CD14-positive monocyte (primary cell): ENCODE results near the gene NSD1. TPM values are rescaled to one million over a fixed set of nuclear protein-coding genes. Genes with fewer than 3 reads are reported as not detected.

Experiments used
- DNase-seq, 3 donors: peaks; one replicate each; pipeline ENCODE4 v3.0.0-alpha.2; 2011 to 2022
- H2AFZ ChIP-seq: 2 replicates; pipeline ENCODE4 v1.6.0; 2012; ENCODE audit warnings: mild to moderate bottlenecking, low read depth, low read length, inconsistent platforms; ENCODE audit not compliant: insufficient read depth, poor library complexity, severe bottlenecking
- H3K27ac ChIP-seq, 2 donors: 1 replicate in 1 of 2; 2 replicates in 1 of 2; pipeline ENCODE4 v1.5.1; 2012 to 2013; ENCODE audit warnings: low read length in 2 of 2, control low read depth in 1 of 2, inconsistent platforms in 1 of 2, low read depth in 1 of 2, mild to moderate bottlenecking in 1 of 2
- H3K27me3 ChIP-seq, 2 donors: one replicate each; pipeline versions ENCODE4 v1.6.0 to v1.6.1; 2011 to 2013; ENCODE audit warnings: low read length in 2 of 2; ENCODE audit not compliant: control insufficient read depth in 2 of 2, insufficient read depth in 2 of 2
- H3K36me3 ChIP-seq, 2 donors: replicated peaks in 1 of 2; 1 replicate in 1 of 2; 2 replicates in 1 of 2; pipeline versions ENCODE4 v1.5.1 to v1.6.1; 2012 to 2013; ENCODE audit warnings: low read length in 2 of 2, control low read depth in 1 of 2, inconsistent platforms in 1 of 2, mild to moderate bottlenecking in 1 of 2; ENCODE audit not compliant: insufficient read depth in 2 of 2, control insufficient read depth in 1 of 2
- H3K4me1 ChIP-seq, 2 donors: 1 replicate in 1 of 2; 2 replicates in 1 of 2; pipeline versions ENCODE4 v1.5.1 to v1.6.1; 2012 to 2013; ENCODE audit warnings: low read length in 2 of 2, control low read depth in 1 of 2, inconsistent platforms in 1 of 2, mild to moderate bottlenecking in 1 of 2, moderate library complexity in 1 of 2; ENCODE audit not compliant: insufficient read depth in 2 of 2, control insufficient read depth in 1 of 2
- H3K4me2 ChIP-seq: replicated peaks from 2 replicates; pipeline ENCODE3; 2012; ENCODE audit warnings: low read length, moderate library complexity, mild to moderate bottlenecking; ENCODE audit not compliant: poor library complexity, severe bottlenecking; ENCODE audit errors: extremely low read depth
- H3K4me3 ChIP-seq, 3 experiments: fragments of 200-600 bp in 1 of 3; sonication (generic) in 1 of 3; replicated peaks in 1 of 3; 1 replicate in 2 of 3; 2 replicates in 1 of 3; pipeline ENCODE4 v1.5.1; 2011 to 2013; ENCODE audit warnings: low read length in 3 of 3, mild to moderate bottlenecking in 3 of 3, control low read depth in 2 of 3, low read depth in 2 of 3, inconsistent platforms in 1 of 3, moderate library complexity in 1 of 3
- H3K79me2 ChIP-seq: 2 replicates; pipeline ENCODE4 v1.6.0; 2012; ENCODE audit warnings: mild to moderate bottlenecking, control low read depth, inconsistent platforms, low read length, moderate library complexity; ENCODE audit not compliant: insufficient read depth
- H3K9ac ChIP-seq: 2 replicates; pipeline ENCODE4 v1.6.0; 2017; ENCODE audit warnings: low read length, mild to moderate bottlenecking; ENCODE audit not compliant: insufficient read depth, poor library complexity, severe bottlenecking
- H3K9me3 ChIP-seq, 2 donors: replicated peaks in 1 of 2; 1 replicate in 1 of 2; 2 replicates in 1 of 2; pipeline versions ENCODE4 v1.5.1 to v1.6.1; 2012 to 2013; ENCODE audit warnings: low read length in 2 of 2, control low read depth in 1 of 2; ENCODE audit not compliant: control insufficient read depth in 1 of 2, insufficient read depth in 1 of 2
- H4K20me1 ChIP-seq: 2 replicates; pipeline ENCODE4 v1.6.0; 2012; ENCODE audit warnings: mild to moderate bottlenecking, low read length, control low read depth, moderate library complexity; ENCODE audit not compliant: insufficient read depth
- H3K27ac Mint-ChIP-seq, 7 donors: one replicate each; pipeline ENCODE4 v1.8.0; 2020; ENCODE audit warnings: mild to moderate bottlenecking in 7 of 7, mixed read lengths in 7 of 7, moderate library complexity in 6 of 7, inconsistent platforms in 2 of 7
- H3K27me3 Mint-ChIP-seq, 3 donors: one replicate each; pipeline ENCODE4 v1.8.0; 2021 to 2022; ENCODE audit warnings: low read depth in 3 of 3, mild to moderate bottlenecking in 3 of 3, mixed read lengths in 3 of 3, moderate library complexity in 3 of 3, inconsistent platforms in 1 of 3
- H3K36me3 Mint-ChIP-seq, 2 donors: one replicate each; pipeline ENCODE4 v1.8.0; 2020; ENCODE audit warnings: mixed read lengths in 2 of 2, inconsistent platforms in 1 of 2, mild to moderate bottlenecking in 1 of 2
- H3K4me1 Mint-ChIP-seq: one replicate; pipeline ENCODE4 v1.8.0; 2020; ENCODE audit warnings: mild to moderate bottlenecking, mixed read lengths
- H3K4me3 Mint-ChIP-seq, 2 donors: one replicate each; pipeline ENCODE4 v1.8.0; 2020; ENCODE audit warnings: mild to moderate bottlenecking in 2 of 2, mixed read lengths in 2 of 2, moderate library complexity in 1 of 2
- H3K9me3 Mint-ChIP-seq, 7 donors: one replicate each; pipeline ENCODE4 v1.8.0; 2020 to 2022; ENCODE audit warnings: mixed read lengths in 7 of 7, mild to moderate bottlenecking in 6 of 7, moderate library complexity in 6 of 7, inconsistent platforms in 2 of 7
- CTCF ChIP-seq: fragments of 200-600 bp; IDR thresholded peaks from one replicate; pipeline ENCODE4 v1.8.0; 2022; ENCODE audit warnings: antibody characterized with exemption, mild to moderate bottlenecking
- WGBS: methylation state at CpG from one replicate; pipeline ENCODE4 v1.1.5; 2013; ENCODE audit warnings: missing lambda C conversion rate; ENCODE audit not compliant: insufficient coverage; 5-methylcytosine and 5-hydroxymethylcytosine counted together
- intact Hi-C, 2 donors: fragments of 100-400 bp; cut with micrococcal nuclease; formaldehyde crosslinking; loops; one replicate each; pipeline versions ENCODE4 v1.15.0 to v1.15.1; 2023
- polyA plus RNA-seq, 3 donors: library from polyadenylated mRNA; depleted of rRNA in 1 of 3; unstranded in 2 of 3; stranded (reverse) in 1 of 3; fragments of 300-500 nt in 2 of 3; fragments of >200 nt in 1 of 3; fragmentation: Illumina TruSeq in 2 of 3; gene quantifications; 1 replicate in 2 of 3; 2 replicates in 1 of 3; pipeline ENCODE4 v1.2.3, GENCODE V29; 2012 to 2021

Gene NSD1
- polyA plus RNA-seq, 3 donors: 12.6 to 31.9 (median 19.0) TPM

GRCh38 chr5:177269232-177269895 lies 135.8 kb downstream of the NSD1 start:
- peaks cover 0 to 2% (median 1%) of the 10 kb centered on the region in 3 donors for H3K27me3 Mint-ChIP-seq
- H3K27ac Mint-ChIP-seq: peak overlapping the region in 1 of 7 donors; percentile 39
- peaks cover 10% of the 10 kb centered on the region for H4K20me1 ChIP-seq
- WGBS: no CpG with 5 or more reads among the region's 7 CpGs
- no peak overlapping the region for H3K9ac ChIP-seq
- intact Hi-C loops: no loop called here
- no peak overlapping the region for H3K4me3 ChIP-seq
- H2AFZ ChIP-seq: no peak overlapping the region
- H3K79me2 ChIP-seq: no peaks in the 10 kb centered on the region
- no peaks in the 10 kb centered on the region for H3K9me3 Mint-ChIP-seq
- H3K36me3 Mint-ChIP-seq: peaks cover 84 to 95% of the 10 kb centered on the region in 2 donors
- no peaks in the 10 kb centered on the region for H3K4me1 ChIP-seq
- peaks cover 82 to 100% of the 10 kb centered on the region in 2 donors for H3K36me3 ChIP-seq
- no peak overlapping the region for H3K4me3 Mint-ChIP-seq
- no peak overlapping the region for H3K4me2 ChIP-seq
- no peak for DNase-seq
- TF ChIP-seq CTCF: no peak
- H3K9me3 ChIP-seq: no peaks in the 10 kb centered on the region
- no peaks in the 10 kb centered on the region for H3K4me1 Mint-ChIP-seq
- H3K27me3 ChIP-seq: no peaks in the 10 kb centered on the region
- no peak overlapping the region for H3K27ac ChIP-seq

GRCh38 chr5:177269976-177270375 lies 136.4 kb downstream of the NSD1 start:
- peaks cover 0 to 2% (median 1%) of the 10 kb centered on the region in 3 donors for H3K27me3 Mint-ChIP-seq
- H3K4me1 Mint-ChIP-seq: no peaks in the 10 kb centered on the region
- H3K4me3 Mint-ChIP-seq: no peak overlapping the region
- no peak for DNase-seq
- no peaks in the 10 kb centered on the region for H3K79me2 ChIP-seq
- H2AFZ ChIP-seq: no peak overlapping the region
- TF ChIP-seq CTCF: no peak
- peaks cover 83 to 95% of the 10 kb centered on the region in 2 donors for H3K36me3 Mint-ChIP-seq
- H3K4me2 ChIP-seq: no peak overlapping the region
- no peak overlapping the region for H3K27ac Mint-ChIP-seq
- WGBS: 80% methylated on average over 1 of the region's 3 CpGs
- intact Hi-C loops: no loop called here
- H4K20me1 ChIP-seq: peaks cover 10% of the 10 kb centered on the region
- no peak overlapping the region for H3K9ac ChIP-seq
- H3K36me3 ChIP-seq: peaks cover 81 to 100% of the 10 kb centered on the region in 2 donors
- H3K9me3 ChIP-seq: no peaks in the 10 kb centered on the region
- H3K27ac ChIP-seq: no peak overlapping the region
- no peak overlapping the region for H3K4me3 ChIP-seq
- no peaks in the 10 kb centered on the region for H3K4me1 ChIP-seq
- no peaks in the 10 kb centered on the region for H3K27me3 ChIP-seq
- no peaks in the 10 kb centered on the region for H3K9me3 Mint-ChIP-seq
